BLaER1 treated with 17β-estradiol and CSF1 and Interleukin-3, amounts not matched to agents 10 nM and 100 nM (cell line): ENCODE results near the gene CNTN2.

Source experiments
- H3K27ac ChIP-seq, 11 experiments: shearing (Covaris generic); formaldehyde crosslinking; 2 replicates each; pipeline ENCODE4 v1.8.1; 2022
- H3K27me3 ChIP-seq, 11 experiments: shearing (Covaris generic); formaldehyde crosslinking; 2 replicates each; pipeline ENCODE4 v1.8.1; 2022
- H3K36me3 ChIP-seq, 11 experiments: shearing (Covaris generic); formaldehyde crosslinking; 2 replicates each; pipeline ENCODE4 v1.8.1; 2022
- H3K4me1 ChIP-seq, 10 experiments: shearing (Covaris generic); formaldehyde crosslinking; 2 replicates each; pipeline ENCODE4 v1.8.1; 2022
- H3K4me2 ChIP-seq, 11 experiments: shearing (Covaris generic); formaldehyde crosslinking; 2 replicates each; pipeline ENCODE4 v1.8.1; 2022
- H3K4me3 ChIP-seq, 10 experiments: shearing (Covaris generic); formaldehyde crosslinking; 2 replicates each; pipeline ENCODE4 v1.8.1; 2022
- H3K9ac ChIP-seq, 11 experiments: shearing (Covaris generic); formaldehyde crosslinking; 2 replicates each; pipeline ENCODE4 v1.8.1; 2022
- H3K9me3 ChIP-seq, 11 experiments: shearing (Covaris generic); formaldehyde crosslinking; replicated peaks in 1 of 11; 2 replicates each; pipeline ENCODE4 v1.8.1; 2022
- H4K20me1 ChIP-seq, 11 experiments: shearing (Covaris generic); formaldehyde crosslinking; 2 replicates each; pipeline ENCODE4 v1.8.1; 2022
- Cebpa-rat ChIP-seq, 11 experiments: shearing (Covaris generic); IDR thresholded peaks; 2 replicates each; pipeline ENCODE4 v1.8.1; 2022

The CNTN2 gene, protein sequence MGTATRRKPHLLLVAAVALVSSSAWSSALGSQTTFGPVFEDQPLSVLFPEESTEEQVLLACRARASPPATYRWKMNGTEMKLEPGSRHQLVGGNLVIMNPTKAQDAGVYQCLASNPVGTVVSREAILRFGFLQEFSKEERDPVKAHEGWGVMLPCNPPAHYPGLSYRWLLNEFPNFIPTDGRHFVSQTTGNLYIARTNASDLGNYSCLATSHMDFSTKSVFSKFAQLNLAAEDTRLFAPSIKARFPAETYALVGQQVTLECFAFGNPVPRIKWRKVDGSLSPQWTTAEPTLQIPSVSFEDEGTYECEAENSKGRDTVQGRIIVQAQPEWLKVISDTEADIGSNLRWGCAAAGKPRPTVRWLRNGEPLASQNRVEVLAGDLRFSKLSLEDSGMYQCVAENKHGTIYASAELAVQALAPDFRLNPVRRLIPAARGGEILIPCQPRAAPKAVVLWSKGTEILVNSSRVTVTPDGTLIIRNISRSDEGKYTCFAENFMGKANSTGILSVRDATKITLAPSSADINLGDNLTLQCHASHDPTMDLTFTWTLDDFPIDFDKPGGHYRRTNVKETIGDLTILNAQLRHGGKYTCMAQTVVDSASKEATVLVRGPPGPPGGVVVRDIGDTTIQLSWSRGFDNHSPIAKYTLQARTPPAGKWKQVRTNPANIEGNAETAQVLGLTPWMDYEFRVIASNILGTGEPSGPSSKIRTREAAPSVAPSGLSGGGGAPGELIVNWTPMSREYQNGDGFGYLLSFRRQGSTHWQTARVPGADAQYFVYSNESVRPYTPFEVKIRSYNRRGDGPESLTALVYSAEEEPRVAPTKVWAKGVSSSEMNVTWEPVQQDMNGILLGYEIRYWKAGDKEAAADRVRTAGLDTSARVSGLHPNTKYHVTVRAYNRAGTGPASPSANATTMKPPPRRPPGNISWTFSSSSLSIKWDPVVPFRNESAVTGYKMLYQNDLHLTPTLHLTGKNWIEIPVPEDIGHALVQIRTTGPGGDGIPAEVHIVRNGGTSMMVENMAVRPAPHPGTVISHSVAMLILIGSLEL

DNA sequence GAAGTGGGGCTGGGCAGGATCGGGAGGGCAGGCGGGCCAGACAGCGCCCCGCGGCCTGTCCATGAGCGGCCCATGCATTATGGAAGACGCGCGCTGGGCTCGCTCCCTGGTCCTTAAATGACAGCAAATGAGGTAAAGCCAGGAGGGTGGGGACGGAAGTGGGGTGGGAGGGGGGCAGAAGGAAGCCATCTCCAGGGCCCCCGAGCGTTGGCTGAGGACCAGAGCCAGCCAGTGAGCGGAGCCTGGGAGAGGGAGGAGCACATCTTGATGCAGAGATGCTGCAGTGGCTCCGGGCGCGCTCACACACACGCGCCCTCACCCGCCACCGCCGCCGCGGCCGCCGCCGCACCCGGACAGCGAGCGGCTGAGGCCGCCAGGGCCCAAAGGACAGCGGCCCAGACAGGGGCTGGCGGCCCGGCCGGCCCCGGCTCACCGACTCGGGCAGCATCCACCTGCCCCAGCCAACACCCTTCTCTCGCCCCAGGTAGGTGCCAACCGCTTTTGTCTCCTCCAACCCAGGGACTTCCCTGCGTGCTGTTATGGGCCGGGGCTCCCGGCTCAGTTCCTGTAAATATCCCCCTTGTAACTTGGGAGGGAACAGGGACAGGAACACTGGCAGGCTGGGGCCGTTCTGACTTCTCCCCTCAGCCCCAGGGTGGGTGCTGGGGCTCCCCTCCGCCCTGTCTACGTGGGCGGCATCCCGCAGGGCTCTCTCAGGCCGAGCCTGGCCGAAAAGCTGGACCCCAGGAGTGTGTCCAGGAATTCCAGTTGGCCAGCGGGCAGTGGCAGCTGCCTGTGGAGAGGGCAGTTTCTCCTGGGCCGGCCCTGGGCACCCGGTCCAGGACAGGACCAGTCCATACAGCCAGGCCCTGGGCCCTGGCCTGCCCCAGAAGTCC, at the start of gene CNTN2:
CNTN2 (plus strand) TSS at position 302 of the 896 bp plus-strand sequence. CDS start 9,974 bp downstream, outside the sequence.
- Histone ChIP-seq H3K4me3 (peak within 1 kb of the TSS in 3 of 10 experiments; percentile 15 to 28 (median 19); a peak in 4 of 20 replicates), H3K27ac (peak within 1 kb of the TSS in 1 of 11 experiments; percentile 63; a peak in 2 of 22 replicates), H3K27me3 (peaks cover 29 to 42% (median 37%) of the 10 kb centered on the region in 11 experiments)

DNA sequence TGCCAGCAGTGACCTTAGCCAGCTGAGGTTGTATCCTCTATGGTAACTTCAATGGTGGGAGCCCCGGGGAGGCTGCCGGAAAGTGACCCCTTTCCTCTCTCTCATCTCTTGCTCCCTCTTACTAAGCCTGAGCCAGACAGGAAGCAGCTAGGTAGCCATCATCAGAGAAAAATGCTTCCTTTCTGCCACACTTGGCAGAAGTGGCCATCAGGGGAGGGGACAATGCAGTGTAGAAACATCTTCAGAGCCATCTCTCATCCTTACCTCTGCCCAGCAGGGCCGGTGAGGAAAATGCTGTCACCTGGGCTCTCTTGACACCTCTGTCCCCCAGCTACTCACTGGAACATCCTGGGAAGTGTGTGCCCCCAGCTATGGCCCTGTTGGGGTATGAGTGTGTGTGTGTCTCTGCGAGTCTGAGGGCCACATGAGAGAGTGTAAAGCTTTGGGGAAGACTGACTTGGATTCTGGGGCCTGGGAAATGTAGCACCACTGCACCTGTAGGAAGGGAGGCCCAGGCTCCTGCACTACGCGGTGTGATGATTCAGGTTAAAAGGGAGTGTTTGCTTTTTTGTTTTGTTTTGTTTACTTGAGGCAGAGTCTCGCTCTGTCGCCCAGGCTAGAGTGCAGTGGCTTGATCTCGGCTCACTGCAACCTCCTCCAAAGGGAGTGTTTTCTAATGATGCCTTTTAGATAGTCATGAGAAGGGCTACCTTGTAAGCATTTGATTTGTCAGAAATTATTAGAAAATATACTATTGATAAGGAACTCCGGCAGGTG, 48.7 kb upstream of the CNTN2 start:
- Histone ChIP-seq H3K4me3 (no peak overlapping the region), H4K20me1 (no peaks in the 10 kb centered on the region), H3K27me3 (no peaks in the 10 kb centered on the region), H3K9me3 (no peaks in the 10 kb centered on the region), H3K36me3 (no peaks in the 10 kb centered on the region), H3K4me1 (peaks cover 15 to 36% (median 30%) of the 10 kb centered on the region in 10 experiments), H3K4me2 (no peak overlapping the region), H3K27ac (no peak overlapping the region), H3K9ac (no peak overlapping the region)
- no peak for TF ChIP-seq Cebpa-rat (IDR thresholded peaks at IDR 0.05)

More for the DNA sequence above, at the start of gene CNTN2:
- peak within 1 kb of the TSS; percentile 52 to 90 (median 76); a peak in 21 of 22 replicates for H3K4me2 ChIP-seq
- H4K20me1 ChIP-seq = peaks cover 0 to 32% (median 5%) of the 10 kb centered on the region in 11 experiments; a peak in 6 of 22 replicates
- TF ChIP-seq Cebpa-rat (IDR thresholded peaks at IDR 0.05) = no peak
- peaks cover 14 to 73% (median 62%) of the 10 kb centered on the region in 10 experiments; a peak in 18 of 20 replicates for H3K4me1 ChIP-seq
- peak within 1 kb of the TSS in 2 of 11 experiments; percentile 42 to 54; a peak in 2 of 22 replicates for H3K9ac ChIP-seq
- no peaks in the 10 kb centered on the region for H3K9me3 ChIP-seq
- no peaks in the 10 kb centered on the region for H3K36me3 ChIP-seq

DNA sequence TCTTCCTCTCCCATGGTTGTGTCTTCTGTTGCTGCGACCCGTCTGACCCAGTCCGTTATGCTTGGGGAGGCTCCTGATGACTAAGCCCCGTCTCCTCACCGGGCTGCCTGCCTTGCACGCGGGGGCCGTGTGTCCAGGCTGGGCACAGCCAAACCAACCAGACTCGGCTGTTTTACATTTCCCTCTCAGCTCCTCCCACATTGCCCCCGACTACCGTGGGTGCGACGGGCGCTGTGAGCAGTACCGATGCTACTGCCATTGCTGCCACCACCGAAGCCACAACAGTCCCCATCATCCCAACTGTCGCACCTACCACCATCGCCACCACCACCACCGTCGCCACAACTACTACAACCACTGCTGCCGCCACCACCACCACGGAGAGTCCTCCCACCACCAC, 46.0 kb upstream of the CNTN2 start:
- Histone ChIP-seq H3K27ac (no peak overlapping the region), H3K9ac (no peak overlapping the region), H3K4me2 (no peak overlapping the region), H3K9me3 (no peaks in the 10 kb centered on the region), H3K4me3 (no peak overlapping the region), H4K20me1 (no peaks in the 10 kb centered on the region), H3K27me3 (no peaks in the 10 kb centered on the region), H3K4me1 (peaks cover 11 to 27% (median 25%) of the 10 kb centered on the region in 10 experiments), H3K36me3 (no peaks in the 10 kb centered on the region)
- TF ChIP-seq Cebpa-rat (IDR thresholded peaks at IDR 0.05) = no peak

DNA sequence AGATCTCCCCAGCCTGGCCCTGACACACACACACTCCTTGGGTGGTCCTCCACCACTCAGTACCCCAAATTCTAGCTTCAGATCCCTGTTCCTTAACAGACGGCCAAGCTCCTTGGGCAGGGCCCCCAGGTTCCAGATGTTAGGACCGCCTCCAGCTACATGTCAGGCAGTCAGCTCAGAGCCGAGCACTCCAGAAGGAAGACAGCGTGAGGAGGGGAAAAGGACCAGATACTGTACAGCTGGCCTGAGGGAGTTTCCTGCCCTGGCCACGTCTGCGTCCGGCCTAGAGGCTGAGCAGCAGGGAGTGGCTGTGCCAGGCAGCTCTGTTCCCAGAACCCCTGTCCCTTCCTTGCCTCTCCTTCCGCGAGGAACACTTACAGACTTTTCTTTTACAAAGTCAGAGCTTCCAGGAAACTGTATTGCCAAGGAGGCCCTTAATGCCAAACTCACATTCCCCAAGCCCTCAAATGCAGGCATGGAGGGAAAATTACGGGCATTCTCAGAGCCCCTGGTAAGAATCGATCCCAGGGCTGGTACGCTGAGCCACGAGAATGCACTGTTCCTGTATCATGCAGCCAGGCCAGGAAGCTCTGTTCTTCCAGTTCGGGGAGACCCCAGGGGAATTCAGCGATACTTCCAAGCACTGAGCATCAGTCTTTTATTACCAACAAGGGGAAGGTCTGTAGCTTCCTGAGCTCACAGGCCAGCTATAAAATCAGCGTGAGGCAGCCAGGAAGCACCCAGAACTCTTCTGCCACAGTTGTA, 45.2 kb upstream of the CNTN2 start:
- Histone ChIP-seq H3K4me2 (peak overlapping the region in 8 of 11 experiments; percentile 28 to 61 (median 44); a peak in 14 of 22 replicates), H3K9me3 (no peaks in the 10 kb centered on the region), H3K4me3 (no peak overlapping the region), H3K27me3 (no peaks in the 10 kb centered on the region), H4K20me1 (no peaks in the 10 kb centered on the region), H3K36me3 (no peaks in the 10 kb centered on the region), H3K27ac (no peak overlapping the region), H3K4me1 (peaks cover 3 to 19% (median 17%) of the 10 kb centered on the region in 10 experiments), H3K9ac (no peak overlapping the region)
- TF ChIP-seq Cebpa-rat (IDR thresholded peaks at IDR 0.05) = no peak

DNA sequence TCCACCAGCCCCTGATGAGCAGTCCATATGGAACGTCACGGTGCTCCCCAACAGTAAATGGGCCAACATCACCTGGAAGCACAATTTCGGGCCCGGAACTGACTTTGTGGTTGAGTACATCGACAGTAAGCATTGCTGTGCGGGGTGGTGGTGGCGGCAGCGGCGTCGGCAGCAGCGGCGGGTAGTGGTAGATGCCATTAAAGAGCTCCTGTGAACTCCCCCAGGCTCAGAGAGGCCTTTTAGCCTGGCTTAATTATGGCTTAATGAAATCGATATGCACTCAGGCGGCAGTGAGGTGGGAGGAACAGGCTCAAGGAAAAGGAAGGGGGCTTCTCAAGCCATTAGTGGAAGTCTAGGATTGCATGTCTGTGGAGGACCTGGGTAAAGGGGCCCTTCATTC, 41.9 kb upstream of the CNTN2 start:
- Histone ChIP-seq H3K4me2 (no peak overlapping the region), H3K27ac (no peak overlapping the region), H4K20me1 (no peaks in the 10 kb centered on the region), H3K9ac (no peak overlapping the region), H3K36me3 (no peaks in the 10 kb centered on the region), H3K4me3 (no peak overlapping the region), H3K9me3 (no peaks in the 10 kb centered on the region), H3K27me3 (no peaks in the 10 kb centered on the region), H3K4me1 (peaks cover 0 to 19% (median 14%) of the 10 kb centered on the region in 10 experiments; a peak in 14 of 20 replicates)
- no peak for TF ChIP-seq Cebpa-rat (IDR thresholded peaks at IDR 0.05)

DNA sequence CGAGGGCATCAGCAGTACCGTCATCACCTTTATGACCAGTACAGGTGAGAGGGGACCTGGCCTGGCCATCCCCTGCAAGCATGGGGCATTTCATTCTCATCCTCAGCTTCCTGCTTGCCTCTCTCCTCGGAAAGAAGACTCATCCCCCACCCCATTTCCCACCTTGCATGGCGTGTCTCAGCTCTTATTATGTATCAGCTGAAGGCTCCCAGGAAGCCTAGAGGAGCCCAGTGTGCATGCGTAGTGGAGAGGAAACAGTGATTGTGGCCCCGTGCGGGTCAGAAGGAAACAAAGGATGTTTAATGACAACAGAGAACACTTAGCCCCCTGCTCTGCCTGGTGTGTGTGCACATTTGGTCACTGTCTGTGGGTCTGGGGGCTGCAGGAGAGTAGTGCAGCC, 40.3 kb upstream of the CNTN2 start:
- TF ChIP-seq Cebpa-rat (IDR thresholded peaks at IDR 0.05) = no peak
- Histone ChIP-seq H3K4me1 (peaks cover 0 to 15% (median 11%) of the 10 kb centered on the region in 10 experiments; a peak in 14 of 20 replicates), H3K9ac (no peak overlapping the region), H3K9me3 (no peaks in the 10 kb centered on the region), H3K4me2 (no peak overlapping the region), H3K27me3 (no peaks in the 10 kb centered on the region), H4K20me1 (no peaks in the 10 kb centered on the region), H3K36me3 (no peaks in the 10 kb centered on the region), H3K27ac (no peak overlapping the region), H3K4me3 (no peak overlapping the region)

DNA sequence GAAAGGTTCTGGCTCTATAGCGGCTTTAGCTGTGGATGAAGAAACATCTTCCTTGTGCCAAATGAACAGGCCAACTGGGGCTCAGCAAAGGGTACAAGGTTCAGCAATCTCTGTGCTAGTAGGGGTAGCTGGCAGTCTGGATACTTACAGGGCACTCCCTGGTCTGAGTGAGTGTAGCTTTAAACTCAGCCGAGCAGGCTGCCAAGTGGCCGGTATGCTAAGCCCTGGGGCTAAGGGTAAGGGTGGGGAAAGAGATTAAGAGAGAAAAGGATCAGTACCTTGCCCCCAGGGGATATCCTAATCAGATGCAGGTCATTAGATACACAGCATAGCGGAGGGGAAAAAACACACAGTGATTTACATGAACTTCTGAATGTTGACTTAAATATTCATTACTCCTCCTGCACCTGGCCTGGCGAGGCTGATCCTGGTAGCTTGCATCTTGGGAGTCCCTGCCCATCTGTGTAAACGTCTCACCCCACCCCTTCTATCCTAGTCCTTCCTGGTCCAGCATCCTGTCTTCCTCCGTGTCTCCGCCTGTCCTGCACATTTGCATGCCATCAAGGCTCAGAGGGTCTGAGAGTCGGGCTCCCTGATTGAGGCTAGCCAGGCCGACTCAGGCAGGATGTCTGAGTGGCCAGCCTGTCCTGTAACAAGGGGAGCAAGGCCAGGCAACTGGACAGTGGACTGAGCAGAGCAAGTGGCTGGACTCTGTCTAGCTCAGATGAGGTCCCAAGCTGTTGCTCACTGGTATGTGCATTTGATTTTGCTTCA, 39.5 kb upstream of the CNTN2 start:
- H3K9me3 ChIP-seq = no peaks in the 10 kb centered on the region
- no peak overlapping the region for H3K4me2 ChIP-seq
- no peak overlapping the region for H3K27ac ChIP-seq
- H3K27me3 ChIP-seq = no peaks in the 10 kb centered on the region
- TF ChIP-seq Cebpa-rat (IDR thresholded peaks at IDR 0.05) = no peak
- no peaks in the 10 kb centered on the region for H3K36me3 ChIP-seq
- peaks cover 0 to 6% (median 2%) of the 10 kb centered on the region in 10 experiments; a peak in 6 of 20 replicates for H3K4me1 ChIP-seq
- H3K9ac ChIP-seq = no peak overlapping the region
- H4K20me1 ChIP-seq = no peaks in the 10 kb centered on the region; a peak in 1 of 22 replicates
- H3K4me3 ChIP-seq = no peak overlapping the region
